GM21717 (cell line): ENCODE data around the gene ESR1.

Experiments
- ATAC-seq: cut with Tn5 transposase; IDR thresholded peaks from one replicate; pipeline ENCODE4 v1.9.1; 2021; ENCODE audit warnings: mild to moderate bottlenecking, moderate library complexity; ENCODE audit not compliant: unreplicated experiment

Gene ESR1

DNA sequence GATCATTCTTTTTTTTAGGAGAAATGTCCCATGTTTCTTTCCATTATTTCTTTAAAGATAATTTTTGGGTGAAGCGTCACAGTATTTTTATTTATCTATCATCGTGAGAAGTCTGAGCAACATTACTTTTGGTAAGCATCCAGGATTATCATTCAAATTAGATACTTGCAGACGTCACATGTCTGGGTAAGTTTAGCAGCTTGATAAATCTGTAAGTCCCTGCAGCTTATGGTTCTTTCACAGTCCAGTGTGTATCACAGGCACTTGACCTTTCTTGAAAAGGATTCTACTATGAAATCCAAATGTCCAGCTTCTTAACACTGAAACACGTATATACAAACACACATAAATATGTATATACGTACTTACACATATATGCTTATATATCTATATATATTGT lies 359.4 kb downstream of the ESR1 start:
- ATAC-seq: no peak

DNA sequence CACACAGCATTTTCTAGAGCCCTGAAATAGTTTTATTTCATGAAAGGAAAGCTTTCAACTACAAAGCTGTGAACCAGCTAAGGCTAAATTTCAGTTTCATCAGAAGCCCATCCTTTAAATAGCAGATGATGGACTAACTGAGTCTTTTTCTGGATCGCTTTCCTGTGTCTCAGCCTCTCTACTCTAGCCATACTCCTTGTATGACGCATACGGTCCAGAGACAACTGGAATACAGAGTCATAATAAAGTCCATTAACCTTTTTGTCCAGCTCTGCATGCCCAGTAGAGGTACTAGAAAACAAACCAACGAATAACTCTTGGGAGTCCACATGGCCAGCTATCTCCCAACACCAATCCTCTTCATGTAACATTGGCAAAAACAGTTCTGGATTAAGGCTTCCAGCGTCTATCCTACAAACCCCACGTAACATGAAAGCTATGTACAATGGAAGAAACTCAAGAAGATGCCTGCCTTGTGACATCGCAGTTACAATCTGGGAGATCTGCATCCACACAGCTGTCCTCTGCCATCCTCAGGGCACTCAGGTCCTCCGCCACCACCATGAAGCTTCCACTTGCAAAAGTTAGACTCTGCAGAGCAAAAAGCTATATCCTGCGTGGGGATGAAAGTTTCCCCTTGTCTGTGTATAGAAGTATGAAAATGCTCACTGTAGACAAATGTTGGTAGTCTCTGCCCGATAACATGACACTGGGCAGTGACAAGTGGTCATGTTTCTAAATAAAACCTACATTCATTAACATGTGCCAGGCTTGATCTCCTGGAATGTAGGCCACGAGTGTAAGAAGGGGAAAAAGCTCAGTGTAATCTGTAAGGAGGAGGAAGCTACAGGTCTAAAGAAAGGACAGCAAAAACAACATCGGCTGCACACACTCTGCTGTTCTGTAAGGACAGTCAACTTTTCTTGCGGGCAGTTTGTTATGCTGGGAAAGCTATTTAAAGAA lies 360.4 kb downstream of the ESR1 start:
- no peak for ATAC-seq

DNA sequence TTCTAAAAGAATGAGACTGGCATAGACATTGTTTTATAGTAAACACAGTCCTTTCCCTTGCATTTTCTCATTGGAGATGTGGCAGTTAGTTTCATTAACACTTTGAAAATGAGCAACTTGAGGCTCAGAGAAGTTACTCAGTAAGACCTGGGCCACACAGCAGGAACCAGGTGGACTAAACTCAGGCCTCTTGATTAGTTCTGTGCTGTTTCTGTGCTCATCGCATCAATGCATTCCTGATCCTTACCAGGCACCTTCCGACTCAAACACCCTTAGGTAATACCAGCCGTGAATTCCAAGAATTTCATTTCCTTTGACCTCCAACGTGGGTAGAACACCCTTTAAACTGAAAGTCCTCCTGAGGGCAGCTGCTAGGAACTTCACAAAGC lies 362.8 kb downstream of the ESR1 start:
- ATAC-seq: no peak

GRCh38 chr6:152170702-152171667 lies 363.5 kb downstream of the ESR1 start:
- peak; percentile 96 for ATAC-seq

- no peak for ATAC-seq
These were observed 365.8 kb downstream of the ESR1 start for GRCh38 chr6:152173321-152173720.

GRCh38 chr6:152173957-152174356 lies 366.5 kb downstream of the ESR1 start:
- no peak for ATAC-seq

DNA sequence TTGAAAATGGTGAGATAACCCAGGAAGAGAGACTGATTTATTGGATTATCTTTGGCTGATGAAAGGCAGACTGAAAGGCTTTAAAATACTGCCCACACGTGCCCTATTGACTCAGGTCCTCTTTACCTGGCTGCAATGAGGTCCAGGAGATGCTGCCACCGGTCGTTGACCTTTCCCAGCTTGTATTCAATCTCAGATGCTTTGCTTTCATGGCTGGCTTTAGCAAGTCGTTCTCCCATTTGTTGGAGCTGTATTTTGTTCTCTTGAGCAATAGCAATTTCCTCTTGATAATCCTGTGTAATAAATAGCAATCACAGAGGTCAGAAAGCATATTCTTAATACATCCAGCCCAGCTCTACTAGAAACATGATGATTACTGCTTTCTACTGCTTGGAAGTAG lies 368.8 kb downstream of the ESR1 start:
- ATAC-seq: no peak
